Airway epithelial cell (primary cell): ENCODE data around the gene CCDC83. TPM values are rescaled to one million over a fixed set of nuclear protein-coding genes. Genes with fewer than 3 reads are reported as not detected.

ENCODE experiments used
- total RNA-seq: library from RNA; depleted of rRNA; stranded (reverse); fragments of >200 nt; gene quantifications from 2 replicates; pipeline ENCODE4 v1.2.3, GENCODE V29; 2015

Gene CCDC83
- total RNA-seq: not detected in 2 replicates

DNA sequence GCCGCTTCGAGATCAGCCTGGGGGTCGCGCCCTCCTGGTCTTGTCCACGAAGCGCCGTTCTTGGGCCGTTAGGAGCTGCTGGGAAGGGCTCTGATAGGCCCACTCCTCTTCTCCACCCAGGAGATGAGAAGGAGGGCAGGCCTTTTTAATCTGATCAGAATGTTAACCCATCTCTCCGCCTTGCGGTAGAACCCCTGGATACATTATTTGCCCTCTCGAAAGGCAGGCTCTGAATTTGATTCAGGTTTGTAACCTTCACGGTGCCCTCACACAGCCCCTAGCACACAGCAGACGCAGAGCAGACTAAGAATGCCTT, at the start of gene CCDC83:
TSS of gene CCDC83 (plus strand) at position 43 of the 316 bp plus-strand sequence. CDS start 9,741 bp downstream, outside the sequence.

DNA sequence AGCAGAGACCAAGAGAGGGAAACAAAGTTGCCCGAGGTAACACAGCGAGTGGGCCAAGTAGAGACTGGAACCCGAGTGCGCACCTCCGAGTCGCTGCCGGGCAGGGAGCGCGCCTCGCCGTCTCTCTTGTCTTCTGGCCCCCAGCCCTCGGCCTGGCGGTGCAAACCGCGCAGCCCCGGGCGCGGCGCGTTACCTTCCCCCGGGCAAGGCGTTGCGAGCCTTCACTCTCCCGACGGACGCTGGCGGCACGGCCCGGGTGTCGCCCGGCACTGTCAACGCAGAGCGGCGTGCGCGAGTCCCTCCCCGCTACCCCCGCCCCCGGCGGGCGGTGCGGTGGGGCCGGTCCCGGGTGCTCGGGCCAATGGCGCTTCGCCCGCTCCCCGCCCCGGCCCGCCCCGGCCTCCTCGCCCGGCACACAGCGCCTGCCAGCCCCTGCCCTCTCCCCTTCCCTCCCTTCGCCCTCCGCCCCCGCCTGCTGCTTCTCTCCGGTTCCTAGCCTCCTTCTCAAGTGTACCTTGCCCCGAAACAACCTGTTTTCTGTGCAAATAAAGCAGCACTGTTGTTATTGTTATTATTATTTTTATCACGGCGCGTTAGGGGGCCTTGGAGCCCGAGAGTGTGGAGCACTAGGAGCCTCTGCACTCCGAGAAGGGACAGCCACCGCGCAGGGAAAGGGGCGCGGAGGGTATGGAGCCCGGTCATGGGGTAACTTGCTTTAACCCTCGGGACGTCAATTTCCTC, 44.1 kb upstream of the CCDC83 start, which contains the start of gene SYTL2:
TSS of gene SYTL2 (minus strand) at position 271 of the 741 bp plus-strand sequence. CDS start 53,416 bp downstream, outside the sequence.

Other genes with a start within 250 kb of the CCDC83 start
- 0.19 and 0.63 TPM in 2 replicates for gene DLG2, start 228.0 kb upstream of the CCDC83 start, total RNA-seq
- 43.1 and 61.4 TPM in 2 replicates for gene TMEM126B, start 226.8 kb upstream of the CCDC83 start, total RNA-seq
- gene TMEM126A, start 207.4 kb upstream of the CCDC83 start, total RNA-seq: 19.5 and 25.2 TPM in 2 replicates
- 17.1 and 21.9 TPM in 2 replicates for gene CREBZF, start 190.3 kb upstream of the CCDC83 start, total RNA-seq
- gene CCDC89, start 169.2 kb upstream of the CCDC83 start, total RNA-seq: not detected in 2 replicates
- gene SYTL2, start 44.2 kb upstream of the CCDC83 start, total RNA-seq: 1.9 and 2.4 TPM in 2 replicates
- gene PICALM, start 213.7 kb downstream of the CCDC83 start, total RNA-seq: 64.0 and 86.5 TPM in 2 replicates